GM13977 (cell line): Measurements from ENCODE around the gene NOP56.

Experiments
- DNase-seq: peaks from one replicate; pipeline ENCODE4 v3.0.0; 2012; ENCODE audit warnings: low spot score
- CTCF ChIP-seq: IDR thresholded peaks from 2 replicates; pipeline ENCODE4 v1.5.1; 2012; ENCODE audit warnings: mild to moderate bottlenecking, control low read depth; ENCODE audit not compliant: insufficient read depth; ENCODE audit errors: extremely low read depth, missing control alignments
- in situ Hi-C: fragments of 300-500 bp; cut with MboI; formaldehyde crosslinking; loops from one replicate; pipeline ENCODE4 v1.12.0; 2022; ENCODE audit warnings: low sequenced_read_pairs, low pct_unique_long_range_greater_than_20kb, mixed read lengths, inconsistent platforms; ENCODE audit not compliant: unreplicated experiment

The NOP56 gene

GRCh38 chr20:2700913-2701620, 48.6 kb downstream of the NOP56 start:
- no peak for TF ChIP-seq CTCF
- in situ Hi-C loops, result no loop called here

GRCh38 chr20:2701671-2702081, 49.2 kb downstream of the NOP56 start:
- in situ Hi-C loops, result no loop called here
- no peak for TF ChIP-seq CTCF
- DNase-seq, result no peak

More at GRCh38 chr20:2700913-2701620, 48.6 kb downstream of the NOP56 start:
- no peak for DNase-seq

GRCh38 chr20:2703716-2704475, 51.5 kb downstream of the NOP56 start:
- in situ Hi-C loops, result no loop called here
- no peak for TF ChIP-seq CTCF
- DNase-seq, result no peak

- in situ Hi-C loops, result no loop called here
- no peak for TF ChIP-seq CTCF
- DNase-seq, result no peak
Measured at GRCh38 chr20:2705931-2706645, 53.7 kb downstream of the NOP56 start.

- TF ChIP-seq CTCF, result no peak
- in situ Hi-C loops, result no loop called here
- DNase-seq, result no peak
Measured at GRCh38 chr20:2706688-2707352, 54.4 kb downstream of the NOP56 start.
